Ascending aorta (tissue), 2 donors: ENCODE measurements around the gene SPON2. TPM values are rescaled to one million over a fixed set of nuclear protein-coding genes. Genes with fewer than 3 reads are reported as not detected.
A peak's percentile ranks its signal among the peaks of the same experiment; 100 is the strongest.

Experiments used
- DNase-seq, 2 donors: peaks; one replicate each; pipeline ENCODE4 v3.0.0-alpha.2; 2019; ENCODE audit warnings: low spot score in 2 of 2
- H3K27ac ChIP-seq, 2 donors: fragments of 200-600 bp; sonication (generic); one replicate each; pipeline ENCODE4 v1.5.1; 2016 to 2017; ENCODE audit warnings: mild to moderate bottlenecking in 1 of 2
- H3K27me3 ChIP-seq: fragments of 200-600 bp; sonication (generic); one replicate; pipeline ENCODE4 v1.5.1; 2017
- H3K36me3 ChIP-seq, 2 donors: fragments of 200-600 bp; sonication (generic); one replicate each; pipeline ENCODE4 v1.5.1; 2016
- H3K4me1 ChIP-seq, 2 donors: fragments of 200-600 bp; sonication (generic); one replicate each; pipeline ENCODE4 v1.5.1; 2016 to 2017; ENCODE audit warnings: mild to moderate bottlenecking in 1 of 2
- H3K4me3 ChIP-seq, 2 donors: fragments of 200-600 bp; sonication (generic); one replicate each; pipeline ENCODE4 v1.5.1; 2016 to 2017; ENCODE audit warnings: mild to moderate bottlenecking in 1 of 2
- H3K9me3 ChIP-seq, 2 donors: fragments of 200-600 bp; sonication (generic); one replicate each; pipeline ENCODE4 v1.5.1; 2016
- intact Hi-C: fragments of 100-400 bp; cut with DNase I; formaldehyde crosslinking; loops from one replicate; pipeline ENCODE4 v1.15.1; 2023
- total RNA-seq: library from RNA; depleted of rRNA; stranded (reverse); fragments of >200 nt; gene quantifications from one replicate; pipeline ENCODE4 v1.1.0, GENCODE V29; 2016
- TF ChIP-seq, protein P1 (sequence below), 3 experiments: fragments of 200-600 bp in 2 of 3; fragments of 450-650 bp in 1 of 3; sonication (generic) in 2 of 3; IDR thresholded peaks; one replicate each; pipeline ENCODE4 v1.5.1; 2016 to 2019; ENCODE audit warnings: antibody characterized with exemption in 3 of 3, mild to moderate bottlenecking in 1 of 3, moderate library complexity in 1 of 3

Gene SPON2
- total RNA-seq, 1 donor from 2014 or later, result 14.0 TPM

DNA sequence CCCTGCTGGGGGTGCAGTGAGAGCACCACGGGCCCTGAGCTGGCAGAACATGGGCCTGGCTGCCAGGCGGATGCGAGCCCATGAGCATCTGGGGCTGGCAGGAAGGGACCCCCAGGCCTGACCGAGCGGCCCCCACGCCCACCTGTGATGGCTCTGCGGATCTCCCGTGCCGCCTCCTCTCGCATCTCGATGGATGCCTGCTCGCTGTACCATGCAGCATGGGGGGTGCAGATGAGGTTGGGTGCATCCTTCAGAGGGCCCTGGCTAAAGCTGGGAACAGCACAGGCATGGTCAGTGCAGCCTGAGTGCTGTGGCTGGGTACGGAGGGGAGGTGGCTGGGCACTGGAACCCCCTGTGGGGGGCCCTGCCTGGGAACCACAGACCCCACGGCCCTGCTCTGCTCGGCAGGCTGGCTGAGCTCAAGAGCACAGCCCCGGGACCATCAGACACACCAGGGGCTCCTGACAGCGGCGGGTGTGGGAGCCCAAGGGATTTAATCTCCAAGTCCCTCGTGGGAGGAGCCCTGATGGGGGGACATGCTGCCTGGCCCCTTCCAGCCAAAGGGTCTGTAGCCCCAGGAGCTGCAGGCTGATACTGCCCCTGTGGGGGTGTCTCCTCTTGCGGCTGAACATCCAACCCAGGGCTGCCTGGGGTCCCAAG, 41.1 kb upstream of the SPON2 start:
- Histone ChIP-seq H3K36me3 (peaks cover 50 to 61% of the 10 kb centered on the region in 2 donors), H3K27me3 (no peaks in the 10 kb centered on the region), H3K4me1 (peaks cover 21 to 31% of the 10 kb centered on the region in 2 donors), H3K9me3 (no peaks in the 10 kb centered on the region), H3K27ac (no peak overlapping the region), H3K4me3 (no peak overlapping the region)
- DNase-seq, result no peak
- TF ChIP-seq, protein P1, sequence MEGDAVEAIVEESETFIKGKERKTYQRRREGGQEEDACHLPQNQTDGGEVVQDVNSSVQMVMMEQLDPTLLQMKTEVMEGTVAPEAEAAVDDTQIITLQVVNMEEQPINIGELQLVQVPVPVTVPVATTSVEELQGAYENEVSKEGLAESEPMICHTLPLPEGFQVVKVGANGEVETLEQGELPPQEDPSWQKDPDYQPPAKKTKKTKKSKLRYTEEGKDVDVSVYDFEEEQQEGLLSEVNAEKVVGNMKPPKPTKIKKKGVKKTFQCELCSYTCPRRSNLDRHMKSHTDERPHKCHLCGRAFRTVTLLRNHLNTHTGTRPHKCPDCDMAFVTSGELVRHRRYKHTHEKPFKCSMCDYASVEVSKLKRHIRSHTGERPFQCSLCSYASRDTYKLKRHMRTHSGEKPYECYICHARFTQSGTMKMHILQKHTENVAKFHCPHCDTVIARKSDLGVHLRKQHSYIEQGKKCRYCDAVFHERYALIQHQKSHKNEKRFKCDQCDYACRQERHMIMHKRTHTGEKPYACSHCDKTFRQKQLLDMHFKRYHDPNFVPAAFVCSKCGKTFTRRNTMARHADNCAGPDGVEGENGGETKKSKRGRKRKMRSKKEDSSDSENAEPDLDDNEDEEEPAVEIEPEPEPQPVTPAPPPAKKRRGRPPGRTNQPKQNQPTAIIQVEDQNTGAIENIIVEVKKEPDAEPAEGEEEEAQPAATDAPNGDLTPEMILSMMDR (IDR thresholded peaks at IDR 0.05), result no peak
- intact Hi-C loops, result loop anchor here (2.0 kb wide), 1 partner anchor 47 kb away; no protein-coding TSS in a partner anchor

DNA sequence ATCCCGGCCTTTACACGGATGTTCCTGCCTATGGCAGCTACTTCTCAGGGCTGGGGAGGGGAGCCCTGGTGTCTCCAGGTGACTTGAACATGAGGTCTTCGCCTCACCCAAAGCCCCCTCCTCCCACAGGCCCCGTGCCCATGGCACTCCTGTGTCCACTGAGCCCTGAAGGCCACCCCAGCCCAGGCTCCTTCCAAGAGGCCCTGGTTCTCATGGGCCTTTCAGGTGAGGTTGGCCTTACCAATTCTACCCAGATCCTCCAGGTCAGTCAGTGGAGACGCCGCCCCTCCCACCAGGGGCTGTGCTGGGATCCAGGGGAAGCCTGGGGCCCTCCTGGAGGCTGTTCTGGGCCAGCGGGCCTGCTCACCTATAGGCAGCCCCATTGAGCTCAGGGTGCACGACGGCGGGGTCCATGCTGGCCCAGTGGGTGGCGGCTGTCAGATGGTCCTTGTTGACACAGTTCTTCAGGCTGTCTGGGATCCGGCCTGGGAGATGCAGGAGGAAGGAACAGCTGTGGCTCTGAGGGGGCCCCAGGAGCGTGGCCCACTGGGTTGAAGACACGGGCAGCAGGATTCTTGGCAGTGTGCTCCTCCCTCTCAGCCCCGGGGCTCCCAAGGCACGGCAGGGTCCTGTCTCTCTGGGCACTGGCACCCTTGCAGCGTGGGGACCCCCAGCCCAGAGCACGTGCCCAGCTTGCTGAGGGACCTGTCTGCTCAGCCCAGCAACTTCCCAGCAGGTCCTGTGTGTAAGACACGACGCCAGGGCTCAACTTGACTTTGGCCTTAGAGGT, 40.4 kb upstream of the SPON2 start:
- intact Hi-C loops, result loop anchor here (2.0 kb wide), 1 partner anchor 46 kb away; no protein-coding TSS in a partner anchor
- Histone ChIP-seq H3K36me3 (peaks cover 50 to 55% of the 10 kb centered on the region in 2 donors), H3K9me3 (no peaks in the 10 kb centered on the region), H3K27ac (peak overlapping the region; percentile 44 to 55), H3K27me3 (no peaks in the 10 kb centered on the region), H3K4me1 (peaks cover 25 to 31% of the 10 kb centered on the region in 2 donors), H3K4me3 (no peak overlapping the region)
- no peak for DNase-seq
- TF ChIP-seq, protein P1 (IDR thresholded peaks at IDR 0.05), result no peak

DNA sequence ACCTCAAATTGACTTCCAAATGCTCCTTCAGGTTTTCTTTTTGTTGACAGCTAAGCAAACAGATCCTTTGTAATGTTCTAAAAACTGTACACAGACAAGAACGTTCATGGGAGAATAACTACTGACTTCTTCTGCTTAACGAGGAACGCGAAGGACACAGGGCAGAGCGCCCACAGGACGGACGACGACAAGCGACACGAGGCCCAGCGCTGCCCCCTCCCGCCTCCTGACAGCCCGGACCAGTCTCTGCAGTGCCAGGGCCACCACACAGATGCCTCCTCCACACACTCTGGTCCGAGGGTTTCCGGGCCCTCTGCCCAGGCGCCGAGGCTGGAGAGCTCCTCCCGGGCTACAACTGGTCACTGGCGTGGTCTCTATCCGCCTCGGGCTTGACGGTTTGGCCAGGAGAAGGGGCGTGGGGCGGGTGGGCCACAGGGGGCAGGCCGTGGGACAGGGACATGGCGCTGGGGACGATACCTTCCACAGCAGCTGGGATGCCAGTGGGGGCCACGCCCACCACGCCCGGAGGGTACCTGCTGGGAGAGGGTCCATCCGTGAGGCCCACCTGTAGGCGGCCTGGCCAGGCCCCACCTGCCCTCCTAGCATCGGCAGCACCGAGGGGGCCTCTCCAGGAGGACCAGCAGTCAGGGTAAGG, 39.6 kb upstream of the SPON2 start:
- Histone ChIP-seq H3K4me3 (no peak overlapping the region), H3K27ac (peak overlapping the region in 1 of 2 donors; percentile 55), H3K4me1 (peaks cover 25 to 31% of the 10 kb centered on the region in 2 donors), H3K27me3 (no peaks in the 10 kb centered on the region), H3K36me3 (peaks cover 48% of the 10 kb centered on the region in 2 donors), H3K9me3 (no peaks in the 10 kb centered on the region)
- intact Hi-C loops, result loop anchor here (2.0 kb wide), 2 partner anchors 19 to 45 kb away; no protein-coding TSS in a partner anchor
- DNase-seq, result no peak
- TF ChIP-seq, protein P1 (IDR thresholded peaks at IDR 0.05), result no peak

DNA sequence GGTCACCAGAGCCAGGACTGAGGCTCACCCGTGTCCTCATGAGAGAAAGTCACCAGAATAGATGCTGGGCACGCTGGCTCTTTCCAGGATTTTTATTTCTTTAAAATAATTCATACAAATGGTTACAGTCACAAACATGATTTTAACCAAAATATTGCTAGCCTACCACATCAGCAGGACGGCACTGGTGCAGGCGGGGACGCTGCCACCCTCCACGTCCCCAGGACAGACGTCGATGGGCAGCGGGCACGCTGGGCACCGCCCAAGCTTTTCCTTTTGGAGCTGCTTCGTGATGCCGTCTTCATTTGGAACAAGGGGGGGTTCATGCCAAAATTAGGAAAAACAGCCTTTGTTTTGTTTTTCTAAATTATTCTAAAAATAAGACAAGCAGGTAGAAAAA, 39.0 kb upstream of the SPON2 start:
- Histone ChIP-seq H3K9me3 (no peaks in the 10 kb centered on the region), H3K4me1 (peaks cover 25 to 31% of the 10 kb centered on the region in 2 donors), H3K27me3 (no peaks in the 10 kb centered on the region), H3K36me3 (peaks cover 41% of the 10 kb centered on the region in 2 donors), H3K27ac (peak overlapping the region in 1 of 2 donors; percentile 17), H3K4me3 (no peak overlapping the region)
- intact Hi-C loops, result loop anchor here (2.0 kb wide), 1 partner anchor 19 kb away; no protein-coding TSS in a partner anchor
- no peak for DNase-seq
- TF ChIP-seq, protein P1 (IDR thresholded peaks at IDR 0.05), result no peak

DNA sequence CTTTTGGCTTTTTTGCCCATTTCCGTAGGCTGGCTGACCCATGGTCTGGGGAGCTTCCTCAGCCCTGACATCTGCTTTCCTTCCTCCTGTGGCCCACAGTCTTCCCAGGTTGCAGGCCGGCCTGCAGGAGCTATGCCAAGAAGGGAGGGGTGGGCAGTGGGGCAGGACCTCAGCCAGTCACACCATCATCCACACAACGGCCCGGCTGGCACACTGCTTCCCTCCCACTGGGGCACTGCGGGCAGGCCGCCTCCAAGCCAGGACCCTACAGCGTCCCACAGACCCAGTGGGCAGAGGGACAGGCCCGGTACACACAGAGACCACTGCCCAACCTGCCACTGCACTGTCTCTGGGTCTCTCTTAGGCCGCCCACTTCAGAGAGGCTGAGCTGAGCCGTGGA, 38.6 kb upstream of the SPON2 start:
- intact Hi-C loops, result loop anchor here (2.0 kb wide), 1 partner anchor 18 kb away; no protein-coding TSS in a partner anchor
- peak overlapping the region in 1 of 2 donors; percentile 17 for H3K27ac ChIP-seq
- DNase-seq, result no peak

More for the DNA sequence above, 38.6 kb upstream of the SPON2 start:
- no peak overlapping the region for H3K4me3 ChIP-seq
- H3K9me3 ChIP-seq, result no peaks in the 10 kb centered on the region
- H3K27me3 ChIP-seq, result no peaks in the 10 kb centered on the region
- peaks cover 37% of the 10 kb centered on the region in 2 donors for H3K36me3 ChIP-seq
- TF ChIP-seq, protein P1 (IDR thresholded peaks at IDR 0.05), result no peak
- peaks cover 25 to 31% of the 10 kb centered on the region in 2 donors for H3K4me1 ChIP-seq
